ENCODE results near the gene MXD4.
"Not testable (repeated sequence)": the region's sequence is repeated elsewhere in the genome, so short reads cannot be mapped to it uniquely, and the experiment has no call there.

The MXD4 gene

DNA sequence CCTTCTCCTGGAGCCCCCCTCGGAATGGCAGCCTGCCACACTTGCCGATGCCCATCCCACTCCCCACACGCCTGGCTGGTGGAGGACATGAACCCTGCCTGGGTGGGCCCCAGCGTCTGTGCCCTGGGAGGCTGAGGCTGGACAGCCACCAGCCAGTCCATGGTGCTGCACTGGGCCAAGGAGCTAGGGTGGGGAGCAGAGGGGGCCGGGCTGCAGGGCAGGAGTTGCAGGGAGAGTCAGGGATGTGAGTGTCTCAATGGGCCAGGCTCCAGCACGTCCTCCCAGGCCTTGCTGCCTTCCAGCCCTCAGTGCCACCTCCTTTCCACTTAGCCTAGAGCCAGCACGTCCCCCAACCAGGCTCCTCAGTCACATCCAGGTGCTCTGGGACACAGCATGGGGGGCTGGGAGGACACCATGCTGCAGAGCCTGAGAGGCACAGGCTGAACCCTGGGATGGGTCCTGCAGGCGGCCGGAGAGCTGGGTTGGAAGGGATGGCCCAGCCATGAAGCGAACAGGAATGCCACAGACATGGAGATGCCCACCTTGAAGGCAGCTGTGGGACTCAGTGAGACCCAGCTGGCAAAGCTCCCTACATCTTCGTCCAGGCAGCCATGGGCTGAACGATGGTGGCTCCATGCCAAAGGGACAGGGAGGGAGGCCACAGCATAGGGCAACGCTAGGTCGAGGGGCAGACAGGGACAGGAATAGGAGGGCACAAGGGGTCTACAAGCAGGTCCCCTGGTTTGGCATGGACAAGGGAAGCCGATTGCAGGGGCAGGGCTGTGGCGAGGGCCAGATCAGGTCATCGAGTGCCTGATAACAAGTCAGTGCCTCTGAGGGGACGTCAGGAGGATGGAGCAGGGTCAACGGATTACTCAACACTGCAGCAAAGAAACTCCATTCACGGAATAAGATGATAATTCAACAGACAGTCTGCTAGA lies 30.1 kb upstream of the MXD4 start:
- no peak for DNase-seq

DNA sequence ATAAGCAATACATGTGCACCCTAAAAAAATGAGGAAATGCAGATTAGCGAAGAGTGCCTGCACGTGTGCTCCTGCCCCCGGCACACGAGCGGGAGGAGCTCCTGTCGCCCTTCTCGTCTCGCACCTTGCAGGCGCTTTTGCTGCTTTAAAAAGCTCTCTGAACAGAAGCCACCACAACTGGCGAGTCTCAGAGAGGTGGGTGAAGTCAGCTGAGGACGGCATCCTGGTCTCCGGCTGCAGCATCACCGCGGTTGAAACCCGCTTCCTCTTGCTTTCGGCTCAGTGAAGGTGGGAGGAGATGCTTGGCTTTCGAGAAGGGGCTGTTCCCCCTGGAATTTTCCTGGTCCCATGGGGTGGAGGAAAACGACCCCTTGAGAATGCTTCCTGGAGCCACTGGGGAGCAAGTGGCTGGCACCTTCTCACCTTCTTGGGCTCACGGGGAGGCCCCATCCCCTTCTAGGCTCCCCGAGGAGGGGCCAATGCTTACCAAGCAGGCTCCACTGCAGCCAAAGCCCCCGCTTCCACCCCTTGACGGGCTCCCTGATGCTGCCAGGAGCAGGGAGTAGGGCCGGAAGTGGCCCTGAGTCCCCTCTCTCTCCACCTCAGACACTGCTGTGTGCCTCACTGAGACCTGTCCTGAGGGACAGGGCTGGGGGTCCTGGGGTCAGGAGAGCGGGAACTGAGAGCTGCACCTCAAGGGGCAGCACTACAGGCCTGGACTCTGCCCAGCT lies 29.2 kb upstream of the MXD4 start:
- no peak for DNase-seq

- DNase-seq, result no peak
Measured at GRCh38 chr4:2290488-2290887, 28.6 kb upstream of the MXD4 start.

- no peak for DNase-seq
Measured at GRCh38 chr4:2289955-2290333, 28.0 kb upstream of the MXD4 start.

GRCh38 chr4:2289311-2289954 lies 27.5 kb upstream of the MXD4 start:
- DNase-seq, result no peak

DNA sequence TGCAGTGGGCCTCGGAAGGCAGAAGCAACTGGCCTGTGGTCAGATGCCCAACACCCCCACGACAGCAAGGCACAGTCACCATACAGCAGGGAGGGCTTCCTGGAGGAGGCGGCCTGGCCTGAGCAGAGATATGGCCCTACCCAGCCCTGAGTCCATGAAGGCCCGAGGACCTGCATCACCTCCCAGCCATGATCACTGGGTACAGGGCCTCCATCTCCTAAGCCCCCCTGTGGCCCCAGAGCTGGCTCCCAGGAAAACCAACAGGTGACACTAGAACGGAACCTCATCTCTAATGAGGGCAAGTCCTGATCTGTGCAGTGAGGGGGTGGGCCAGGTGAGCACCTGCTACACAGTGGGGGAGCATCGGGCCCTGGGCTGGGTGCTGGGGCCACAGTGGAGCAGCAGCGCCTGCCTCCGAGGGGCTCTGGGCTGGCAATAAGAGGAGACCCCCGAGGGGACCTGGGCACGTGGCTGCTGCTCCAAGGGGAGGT lies 26.2 kb upstream of the MXD4 start:
- DNase-seq, result no peak

GRCh38 chr4:2287594-2287915 lies 25.6 kb upstream of the MXD4 start:
- no peak for DNase-seq

DNA sequence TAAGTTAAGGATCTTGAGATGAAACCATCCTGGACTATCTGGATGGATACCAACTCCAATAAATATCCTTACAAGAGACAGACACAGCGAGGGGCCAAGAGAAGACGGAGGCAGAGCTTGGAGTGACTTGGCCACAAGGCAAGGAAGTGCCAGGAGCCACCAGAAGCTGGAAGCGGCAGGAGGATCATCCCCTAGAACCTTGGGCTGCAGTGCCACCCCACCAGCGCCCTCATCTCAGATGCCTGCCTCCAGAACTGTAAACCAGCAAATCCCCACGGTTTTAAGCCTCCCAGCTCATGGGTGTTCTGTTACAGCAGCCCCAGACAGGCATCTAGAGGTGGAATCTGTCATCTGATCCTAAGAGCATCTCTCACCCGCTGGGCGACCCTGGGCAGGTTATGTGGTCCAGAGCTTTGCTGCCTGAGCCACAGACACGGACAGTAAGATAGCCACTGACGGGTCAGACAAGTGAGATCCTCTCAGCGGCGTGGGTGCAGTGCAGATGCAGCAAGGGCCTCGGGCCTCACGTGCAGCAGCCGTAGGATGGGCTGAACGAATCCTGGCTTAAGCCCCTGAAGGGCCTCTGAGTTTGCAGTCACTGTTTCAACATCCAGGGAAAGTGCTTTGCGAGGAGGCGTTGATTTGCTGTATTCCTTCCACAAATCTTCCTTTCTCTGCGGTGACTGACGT lies 25.1 kb upstream of the MXD4 start:
- no peak for DNase-seq

GRCh38 chr4:2285613-2286381 lies 23.9 kb upstream of the MXD4 start:
- DNase-seq, result no peak

GRCh38 chr4:2284934-2285612 lies 23.2 kb upstream of the MXD4 start:
- no peak for DNase-seq

GRCh38 chr4:2284161-2284933 lies 22.4 kb upstream of the MXD4 start:
- no peak for DNase-seq

DNA sequence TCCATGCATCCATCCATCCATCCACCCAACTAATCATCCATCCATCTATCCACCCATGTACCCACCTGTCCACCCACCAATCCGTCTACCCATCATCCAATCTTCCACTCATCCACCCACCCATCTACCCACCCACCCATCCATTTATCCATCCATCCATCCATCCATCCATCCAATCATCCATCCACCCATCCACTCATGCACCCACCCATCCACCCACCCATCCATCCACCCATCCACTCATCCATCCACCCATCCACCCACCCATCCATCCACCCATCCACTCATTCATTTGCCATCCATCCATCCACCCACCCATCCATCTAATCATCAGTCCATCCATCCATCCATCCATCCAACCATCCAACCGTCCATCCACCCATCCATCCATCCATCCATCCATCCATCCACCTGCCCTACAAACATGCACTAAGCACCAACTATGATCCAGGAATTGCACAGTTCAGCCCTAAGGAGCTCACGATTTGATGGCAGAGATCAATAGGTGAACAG lies 21.3 kb upstream of the MXD4 start:
- DNase-seq, result no peak

DNA sequence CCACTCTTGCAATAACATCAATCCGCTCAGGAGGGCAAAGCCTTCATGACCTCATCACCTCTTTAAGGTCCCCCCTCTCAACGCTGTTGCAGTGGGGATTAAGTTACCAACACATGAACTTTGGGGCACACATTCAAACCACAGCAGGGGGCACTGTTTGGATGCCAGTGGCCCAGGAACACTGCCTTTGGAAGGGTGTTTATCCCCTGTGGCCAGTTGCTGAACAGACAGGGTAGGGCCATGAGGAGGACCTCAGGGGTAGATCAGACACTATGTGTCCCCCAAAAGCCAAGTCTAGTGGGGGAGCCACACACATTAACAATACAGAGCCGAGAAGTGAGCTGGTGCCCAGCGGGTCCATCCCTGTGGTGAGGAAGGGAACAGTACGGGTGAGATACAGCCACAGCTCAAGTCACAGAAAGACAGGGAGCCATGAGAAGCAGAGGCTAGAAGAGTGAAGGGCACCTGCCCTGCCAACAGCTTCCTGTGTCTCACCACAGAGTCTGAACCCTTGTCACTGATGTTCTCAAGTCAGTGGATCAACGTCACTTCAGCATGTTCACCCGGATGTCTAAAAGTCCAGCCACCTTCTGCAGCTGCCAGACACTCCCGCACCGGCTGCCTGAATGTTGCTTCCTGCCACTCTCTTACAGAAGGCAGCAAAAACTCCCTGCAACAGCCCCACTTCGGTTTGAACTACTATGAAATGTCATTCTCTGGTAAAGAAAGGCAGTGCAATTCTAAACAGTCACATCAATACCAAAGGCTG lies 19.9 kb upstream of the MXD4 start:
- no peak for DNase-seq

DNA sequence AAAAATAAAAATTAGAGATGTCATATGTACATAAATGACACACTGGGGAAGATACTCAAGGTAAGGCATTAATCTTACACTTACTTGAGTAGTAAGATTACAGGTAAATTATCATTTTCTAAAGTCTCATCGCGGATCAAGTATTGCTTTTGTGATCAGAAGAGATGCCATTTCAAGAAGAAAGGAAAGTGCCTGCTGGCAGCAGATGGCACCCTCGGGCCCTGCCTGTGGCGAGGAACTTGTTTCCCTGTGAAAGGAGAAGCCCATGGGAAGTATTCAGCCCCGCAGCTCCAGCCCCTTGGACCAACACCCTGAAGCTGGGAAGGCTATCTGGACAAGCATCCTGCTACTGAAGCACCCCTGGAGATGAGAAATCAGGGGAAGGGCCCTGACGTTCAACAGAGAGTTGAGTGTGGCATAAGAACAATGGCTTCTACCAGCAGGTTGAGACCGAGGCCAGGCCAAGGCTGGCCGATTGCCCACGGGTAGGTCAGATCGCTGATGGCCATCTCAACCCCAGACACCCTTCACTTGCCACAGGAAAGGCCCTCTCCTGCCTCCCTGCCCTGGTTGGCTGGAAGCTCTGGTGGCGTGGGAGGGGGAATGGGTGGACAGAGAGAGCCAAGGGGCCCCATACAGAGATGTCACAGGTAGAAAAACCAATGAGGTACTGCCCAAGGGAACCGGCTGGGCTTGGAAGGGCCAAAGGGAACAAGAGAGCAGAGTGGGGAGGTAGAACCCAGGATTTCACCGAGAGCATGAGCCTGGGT lies 18.8 kb upstream of the MXD4 start:
- DNase-seq, result no peak

GRCh38 chr4:2277956-2278355 lies 16.0 kb upstream of the MXD4 start:
- DNase-seq, result no peak

- DNase-seq, result no peak
Measured at GRCh38 chr4:2276581-2277325, 14.8 kb upstream of the MXD4 start.

DNA sequence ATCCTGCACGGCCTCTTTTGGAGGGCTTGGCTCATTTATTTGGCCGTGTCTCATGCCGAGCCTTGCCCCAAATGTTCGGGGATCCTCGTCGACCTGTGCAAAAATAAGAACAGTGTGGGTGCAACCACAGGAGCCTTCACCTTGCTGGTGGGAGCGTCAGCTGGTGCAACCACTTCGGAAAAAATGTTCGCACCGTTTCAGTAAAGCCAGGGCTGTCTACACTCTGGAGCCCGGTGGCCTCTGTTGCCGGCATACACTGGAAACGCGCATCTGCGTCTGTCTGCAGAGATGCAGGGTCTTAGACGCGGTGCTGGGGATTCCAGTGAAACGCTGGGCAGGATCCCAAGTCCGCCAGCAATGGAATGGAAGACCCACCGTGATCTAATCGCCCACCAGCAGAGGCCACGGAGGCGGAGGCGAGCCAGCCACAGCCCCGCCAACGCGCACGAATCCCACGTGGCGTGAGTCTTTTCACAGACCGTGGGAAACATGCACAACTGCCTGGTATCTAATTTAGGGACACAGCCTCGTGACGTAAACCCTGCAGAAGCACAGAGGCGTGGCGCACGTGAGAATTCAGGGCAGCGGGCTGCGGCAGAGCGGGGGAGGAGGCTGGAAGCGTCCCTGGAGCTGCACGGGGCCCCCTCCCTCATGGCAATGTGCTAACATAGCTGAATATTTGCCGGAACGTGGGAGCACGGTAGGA lies 13.8 kb upstream of the MXD4 start:
- no peak for DNase-seq

GRCh38 chr4:2275044-2275397 lies 13.1 kb upstream of the MXD4 start:
- not testable (repeated sequence) for DNase-seq
